Calu3 (cell line): Measurements from ENCODE around the gene RCL1. TPM values are rescaled to one million over a fixed set of nuclear protein-coding genes. Genes with fewer than 3 reads are reported as not detected.
"Not testable (repeated sequence)": the region's sequence is repeated elsewhere in the genome, so short reads cannot be mapped to it uniquely, and the experiment has no call there.

ENCODE experiments used
- BruUV-seq: library from RNA; stranded (reverse); fragments of 400-500 nt; replicated peaks from 2 replicates; lab custom pipeline; 2021; lab: Mats Ljungman, UMichigan
- CTCF ChIA-PET: fragments of 300-600 bp; sonication (Branson Sonifier 250); formaldehyde crosslinking; loops from one replicate; lab custom pipeline; 2022; ENCODE audit warnings: antibody characterized with exemption; lab: Charles Lee
- DNase-seq: peaks from one replicate; pipeline ENCODE4 v3.0.0; 2022
- H3K27ac Mint-ChIP-seq: one replicate; pipeline ENCODE4 v1.8.0; 2022; ENCODE audit warnings: mixed read lengths; ENCODE audit not compliant: unreplicated experiment
- H3K27me3 Mint-ChIP-seq: one replicate; pipeline ENCODE4 v1.8.0; 2022; ENCODE audit warnings: mixed read lengths; ENCODE audit not compliant: unreplicated experiment
- H3K36me3 Mint-ChIP-seq: one replicate; pipeline ENCODE4 v1.8.0; 2022; ENCODE audit warnings: mild to moderate bottlenecking, moderate library complexity, mixed read lengths; ENCODE audit not compliant: insufficient read depth, unreplicated experiment
- H3K4me1 Mint-ChIP-seq: one replicate; pipeline ENCODE4 v1.8.0; 2022; ENCODE audit warnings: mild to moderate bottlenecking, low read depth, mixed read lengths; ENCODE audit not compliant: unreplicated experiment
- H3K4me3 Mint-ChIP-seq: one replicate; pipeline ENCODE4 v1.8.0; 2022; ENCODE audit warnings: mild to moderate bottlenecking, low read depth, moderate library complexity, mixed read lengths; ENCODE audit not compliant: unreplicated experiment
- H3K9me3 Mint-ChIP-seq: one replicate; pipeline ENCODE4 v1.8.0; 2022; ENCODE audit warnings: low read depth, mixed read lengths; ENCODE audit not compliant: unreplicated experiment
- intact Hi-C: fragments of 100-400 bp; cut with micrococcal nuclease; formaldehyde crosslinking; loops from one replicate; pipeline ENCODE4 v1.10.0; 2022; ENCODE audit not compliant: unreplicated experiment
- total RNA-seq: library from RNA; stranded (reverse); gene quantifications from 2 replicates; pipeline ENCODE4 v1.2.3, GENCODE V29; 2022
- TF ChIP-seq, protein P1 (sequence below): fragments of 200-600 bp; IDR thresholded peaks from one replicate; pipeline ENCODE4 v1.8.0; 2022; ENCODE audit warnings: antibody characterized with exemption; ENCODE audit not compliant: unreplicated experiment

The RCL1 gene
- total RNA-seq, 1 experiment from 2014 or later: 21.3 TPM

DNA sequence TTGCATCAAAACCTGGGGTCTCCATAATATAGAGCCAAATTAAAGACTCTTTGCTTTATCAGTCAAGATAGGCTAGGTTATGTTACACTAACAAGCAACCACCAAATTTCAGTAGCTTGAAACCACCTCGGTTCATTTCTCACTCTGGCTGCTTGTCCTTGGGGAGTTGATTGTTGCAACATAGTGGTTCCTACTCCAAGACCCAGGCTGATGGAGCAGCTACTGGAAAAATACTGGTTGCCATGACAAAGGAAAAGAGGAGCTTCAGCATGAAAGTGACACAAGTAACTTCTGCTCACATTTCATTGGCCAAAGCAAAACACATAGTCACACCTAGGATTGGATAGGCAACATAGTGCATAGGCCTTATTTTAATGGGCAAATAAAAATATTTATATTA is 18.5 kb upstream of the RCL1 start:
- intact Hi-C loops: no loop called here
- CTCF ChIA-PET: no interaction called here
- BruUV-seq: no TSS peak

DNA sequence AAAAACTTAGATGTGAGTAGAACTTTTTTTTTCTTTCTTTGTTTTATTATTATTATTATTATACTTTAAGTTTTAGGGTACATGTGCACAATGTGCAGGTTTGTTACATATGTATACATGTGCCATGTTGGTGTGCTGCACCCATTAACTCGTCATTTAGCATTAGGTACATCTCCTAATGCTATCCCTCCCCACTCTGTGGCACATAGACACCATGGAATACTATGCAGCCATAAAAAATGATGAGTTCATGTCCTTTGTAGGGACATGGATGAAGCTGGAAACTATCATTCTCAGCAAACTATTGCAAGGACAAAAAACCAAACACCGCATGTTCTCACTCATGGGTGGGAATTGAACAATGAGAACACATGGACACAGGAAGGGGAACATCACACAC is 17.8 kb upstream of the RCL1 start:
- BruUV-seq, DNase-seq, H3K4me1 Mint-ChIP-seq, H3K36me3 Mint-ChIP-seq, CTCF ChIA-PET, H3K9me3 Mint-ChIP-seq, H3K27me3 Mint-ChIP-seq, intact Hi-C loops, H3K27ac Mint-ChIP-seq, H3K4me3 Mint-ChIP-seq: not testable (repeated sequence)

More for the DNA sequence above, 18.5 kb upstream of the RCL1 start:
- H3K4me1 Mint-ChIP-seq: peaks cover 6% of the 10 kb centered on the region
- H3K27me3 Mint-ChIP-seq: no peaks in the 10 kb centered on the region
- no peaks in the 10 kb centered on the region for H3K36me3 Mint-ChIP-seq
- H3K27ac Mint-ChIP-seq: no peak overlapping the region
- no peak for DNase-seq
- H3K9me3 Mint-ChIP-seq: peaks cover 3% of the 10 kb centered on the region
- TF ChIP-seq, protein P1, sequence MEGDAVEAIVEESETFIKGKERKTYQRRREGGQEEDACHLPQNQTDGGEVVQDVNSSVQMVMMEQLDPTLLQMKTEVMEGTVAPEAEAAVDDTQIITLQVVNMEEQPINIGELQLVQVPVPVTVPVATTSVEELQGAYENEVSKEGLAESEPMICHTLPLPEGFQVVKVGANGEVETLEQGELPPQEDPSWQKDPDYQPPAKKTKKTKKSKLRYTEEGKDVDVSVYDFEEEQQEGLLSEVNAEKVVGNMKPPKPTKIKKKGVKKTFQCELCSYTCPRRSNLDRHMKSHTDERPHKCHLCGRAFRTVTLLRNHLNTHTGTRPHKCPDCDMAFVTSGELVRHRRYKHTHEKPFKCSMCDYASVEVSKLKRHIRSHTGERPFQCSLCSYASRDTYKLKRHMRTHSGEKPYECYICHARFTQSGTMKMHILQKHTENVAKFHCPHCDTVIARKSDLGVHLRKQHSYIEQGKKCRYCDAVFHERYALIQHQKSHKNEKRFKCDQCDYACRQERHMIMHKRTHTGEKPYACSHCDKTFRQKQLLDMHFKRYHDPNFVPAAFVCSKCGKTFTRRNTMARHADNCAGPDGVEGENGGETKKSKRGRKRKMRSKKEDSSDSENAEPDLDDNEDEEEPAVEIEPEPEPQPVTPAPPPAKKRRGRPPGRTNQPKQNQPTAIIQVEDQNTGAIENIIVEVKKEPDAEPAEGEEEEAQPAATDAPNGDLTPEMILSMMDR: no peak
- H3K4me3 Mint-ChIP-seq: no peak overlapping the region

GRCh38 chr9:4780651-4781050 is 12.1 kb upstream of the RCL1 start:
- Mint-ChIP-seq H3K27me3 (no peaks in the 10 kb centered on the region), H3K4me1 (no peaks in the 10 kb centered on the region), H3K4me3 (no peak overlapping the region), H3K9me3 (no peaks in the 10 kb centered on the region), H3K27ac (no peak overlapping the region), H3K36me3 (no peaks in the 10 kb centered on the region)
- CTCF ChIA-PET: no interaction called here
- intact Hi-C loops: no loop called here
- BruUV-seq: no TSS peak
- DNase-seq: no peak
- TF ChIP-seq, protein P1: no peak

DNA sequence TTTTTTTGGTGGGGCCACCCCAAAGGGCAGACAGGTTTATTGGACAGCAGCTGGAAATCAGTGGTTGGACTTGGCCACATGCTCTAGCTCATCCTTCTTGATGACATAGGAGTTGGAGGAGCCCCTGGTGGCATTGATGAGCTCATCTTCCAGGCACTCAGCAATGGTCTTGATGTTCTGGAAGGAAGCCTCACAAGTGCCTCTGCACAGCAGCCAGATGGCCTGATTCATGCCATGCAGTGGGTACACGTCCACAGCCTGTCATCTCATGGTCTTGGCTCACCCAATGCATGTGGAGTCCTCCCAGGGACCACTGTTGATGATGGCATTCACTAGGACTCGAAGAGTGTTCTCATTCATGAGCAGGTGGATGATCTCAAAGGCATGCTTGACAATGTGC is 11.3 kb upstream of the RCL1 start:
- Mint-ChIP-seq H3K27me3 (no peaks in the 10 kb centered on the region), H3K9me3 (no peaks in the 10 kb centered on the region), H3K27ac (no peak overlapping the region), H3K36me3 (no peaks in the 10 kb centered on the region), H3K4me1 (no peaks in the 10 kb centered on the region), H3K4me3 (no peak overlapping the region)
- DNase-seq: no peak
- CTCF ChIA-PET: no interaction called here
- no TSS peak for BruUV-seq
- intact Hi-C loops: no loop called here
- TF ChIP-seq, protein P1: no peak

DNA sequence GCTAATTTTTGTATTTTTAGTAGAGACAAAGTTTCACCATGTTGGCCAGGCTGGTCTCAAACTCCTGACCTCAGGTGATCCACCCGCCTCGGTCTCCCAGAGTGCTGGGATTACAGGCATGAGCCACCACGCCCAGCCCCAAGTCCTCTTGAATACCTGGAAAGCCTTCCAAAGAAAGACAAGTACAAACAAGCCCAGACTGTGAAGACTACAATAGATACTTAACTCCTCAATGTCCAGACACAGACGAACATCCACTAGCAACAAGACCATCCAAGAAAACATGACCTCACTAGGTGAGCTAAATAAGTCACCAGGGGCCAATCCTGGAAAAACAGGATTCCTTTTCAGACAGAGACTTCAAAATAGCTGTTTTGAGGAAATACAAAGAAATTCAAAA is 9.6 kb upstream of the RCL1 start:
- not testable (repeated sequence) for H3K27ac Mint-ChIP-seq

More for the DNA sequence above, 9.6 kb upstream of the RCL1 start:
- DNase-seq, H3K4me3 Mint-ChIP-seq, H3K27me3 Mint-ChIP-seq, H3K36me3 Mint-ChIP-seq, intact Hi-C loops, H3K9me3 Mint-ChIP-seq, H3K4me1 Mint-ChIP-seq, BruUV-seq, CTCF ChIA-PET: not testable (repeated sequence)
